RWPE1 (cell line): ENCODE results near the gene PRRX2.
"Not testable (repeated sequence)": the region's sequence is repeated elsewhere in the genome, so short reads cannot be mapped to it uniquely, and the experiment has no call there.

Experiments used
- CTCF ChIA-PET: fragments of 350-600 bp; sonication (Branson Sonifier 250); formaldehyde crosslinking; extraction: SDS; loops from one replicate; lab custom pipeline; 2021; lab: Yijun Ruan, JAX
- POLR2A ChIA-PET: fragments of 400-600 bp; formaldehyde crosslinking; extraction: SDS; loops from one replicate; lab custom pipeline; 2020; ENCODE audit warnings: antibody characterized with exemption; ENCODE audit not compliant: low non-redundant PET; lab: Yijun Ruan, JAX
- DNase-seq: peaks from one replicate; pipeline ENCODE4 v3.0.0; 2012; ENCODE audit warnings: low spot score
- H3K27ac ChIP-seq: fragments of 450-650 bp; 2 replicates; pipeline ENCODE4 v1.5.1; 2017
- CTCF ChIP-seq: fragments of 450-650 bp; conservative IDR thresholded peaks from 2 replicates; pipeline ENCODE4 v1.5.1; 2017; ENCODE audit warnings: low read depth, mild to moderate bottlenecking

The PRRX2 gene

GRCh38 chr9:129655696-129656095, 9.8 kb upstream of the PRRX2 start:
- no peak for TF ChIP-seq CTCF
- POLR2A ChIA-PET, result no interaction called here
- H3K27ac ChIP-seq, result no peak overlapping the region
- CTCF ChIA-PET, result interaction anchor here (0.6 to 1.3 kb wide), 3 partner anchors 13 to 414 kb away, joined by 3 to 4 read pairs (median 3); partner anchors contain the start of gene ASB6
- DNase-seq, result no peak

GRCh38 chr9:129656795-129657390, 8.6 kb upstream of the PRRX2 start:
- CTCF ChIA-PET, result interaction anchor here (0.6 to 1.3 kb wide), 4 partner anchors 15 to 1030 kb away, joined by 3 to 4 read pairs (median 4); partner anchors contain the start of gene ASB6
- TF ChIP-seq CTCF, result no peak
- POLR2A ChIA-PET, result no interaction called here
- no peak overlapping the region for H3K27ac ChIP-seq
- peak; percentile 77 for DNase-seq

DNA sequence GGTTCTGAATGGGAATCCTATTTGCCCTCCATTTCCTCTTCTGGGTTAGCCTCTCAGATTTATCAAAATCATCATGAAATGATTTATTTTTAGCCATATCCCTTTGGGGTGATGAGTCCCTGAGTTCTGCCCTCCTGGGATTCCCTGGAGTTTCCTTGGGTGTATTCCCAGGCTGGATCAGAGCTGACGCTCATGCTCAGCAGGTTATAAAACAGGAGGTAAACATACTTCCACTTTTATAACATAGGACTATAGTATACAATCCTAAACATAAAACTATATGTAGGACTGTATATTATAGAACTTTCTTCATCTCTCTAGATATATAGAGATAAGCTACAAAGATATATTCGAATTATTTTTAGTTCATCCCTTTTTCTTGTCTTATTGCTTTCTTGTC, 4.4 kb upstream of the PRRX2 start:
- ChIA-PET CTCF (interaction anchor here (0.6 kb wide), 3 partner anchors 19 to 493 kb away, joined by 3 to 4 read pairs (median 3); no protein-coding TSS in a partner anchor), POLR2A (interaction anchor here (0.7 kb wide), 1 partner anchor 65 kb away, joined by 3 read pairs; no protein-coding TSS in a partner anchor)
- TF ChIP-seq CTCF, result no peak
- DNase-seq, result no peak
- no peak overlapping the region for H3K27ac ChIP-seq

GRCh38 chr9:129662239-129662638, 3.2 kb upstream of the PRRX2 start:
- not testable (repeated sequence) for DNase-seq, H3K27ac ChIP-seq
- CTCF ChIA-PET, result interaction anchor here (0.6 to 0.7 kb wide), 3 partner anchors 64 to 489 kb away, joined by 3 to 4 read pairs (median 3); no protein-coding TSS in a partner anchor
- POLR2A ChIA-PET, result interaction anchor here (0.6 kb wide), 2 partner anchors 40 to 75 kb away, joined by 3 to 7 read pairs; no protein-coding TSS in a partner anchor

- no peak for DNase-seq
- H3K27ac ChIP-seq, result no peak overlapping the region
- ChIA-PET POLR2A (interaction anchor here (0.6 kb wide), 1 partner anchor 26 kb away, joined by 4 read pairs; no protein-coding TSS in a partner anchor), CTCF (no interaction called here)
- TF ChIP-seq CTCF, result no peak
Observed at GRCh38 chr9:129664746-129665388, 580 bp upstream of the PRRX2 start.

- ChIA-PET POLR2A (interaction anchor here (0.6 kb wide), 1 partner anchor 25 kb away, joined by 4 read pairs; no protein-coding TSS in a partner anchor), CTCF (no interaction called here)
- no peak overlapping the region for H3K27ac ChIP-seq
- DNase-seq, result no peak
- TF ChIP-seq CTCF, result no peak
Observed at GRCh38 chr9:129665814-129666520, 520 bp downstream of the PRRX2 start.
